HL-60 (cell line): ENCODE results near the gene TTC17.

ENCODE experiments used
- DNase-seq, 2 experiments: peaks; one replicate each; pipeline ENCODE4 v3.0.0-alpha.2; 2010 to 2020; ENCODE audit warnings: low read depth in 1 of 2, low spot score in 1 of 2
- H3K27ac ChIP-seq: fragments of 250-450 bp; sonication (Bioruptor Pico); replicated peaks from 2 replicates; pipeline ENCODE4 v1.5.1; 2020; ENCODE audit warnings: mild to moderate bottlenecking, moderate library complexity
- H3K27me3 ChIP-seq: fragments of 250-450 bp; sonication (Bioruptor Pico); 2 replicates; pipeline ENCODE4 v1.5.1; 2021; ENCODE audit warnings: mild to moderate bottlenecking, moderate library complexity; ENCODE audit not compliant: insufficient read depth, poor library complexity, severe bottlenecking
- H3K4me3 ChIP-seq: replicated peaks from 2 replicates; pipeline ENCODE4 v1.5.1; 2011; ENCODE audit warnings: mild to moderate bottlenecking, control low read depth, low read length; ENCODE audit not compliant: insufficient read depth
- CTCF ChIP-seq: IDR thresholded peaks from one replicate; pipeline ENCODE4 v1.5.1; 2011; ENCODE audit warnings: low read length, control low read depth, inconsistent platforms; ENCODE audit not compliant: insufficient read depth
- GABPA ChIP-seq: IDR thresholded peaks from 2 replicates; pipeline ENCODE4 v1.6.1; 2012; ENCODE audit warnings: low read depth
- POLR2AphosphoS5 ChIP-seq: IDR thresholded peaks from 2 replicates; pipeline ENCODE4 v1.6.1; 2012; ENCODE audit warnings: low read depth
- REST ChIP-seq: IDR thresholded peaks from 2 replicates; pipeline ENCODE4 v1.6.1; 2012; ENCODE audit warnings: low read depth; ENCODE audit not compliant: insufficient replicate concordance
- SPI1 ChIP-seq: IDR thresholded peaks from 2 replicates; pipeline ENCODE4 v1.6.1; 2012; ENCODE audit warnings: low read depth, mild to moderate bottlenecking, borderline replicate concordance

TTC17 gene

GRCh38 chr11:43377389-43377788 is 18.7 kb downstream of the TTC17 start:
- TF ChIP-seq GABPA (no peak), REST (no peak)
- H3K4me3 ChIP-seq = no peak overlapping the region
- no peak for DNase-seq
- H3K27ac ChIP-seq = no peak overlapping the region
- no peaks in the 10 kb centered on the region for H3K27me3 ChIP-seq

GRCh38 chr11:43378897-43379296 is 20.2 kb downstream of the TTC17 start:
- Histone ChIP-seq H3K27ac (no peak overlapping the region), H3K27me3 (no peaks in the 10 kb centered on the region), H3K4me3 (no peak overlapping the region)
- DNase-seq = no peak
- TF ChIP-seq GABPA = no peak
- TF ChIP-seq CTCF = no peak
- no peak for TF ChIP-seq SPI1
- no peak for TF ChIP-seq REST

GRCh38 chr11:43381802-43382201 is 23.1 kb downstream of the TTC17 start:
- Histone ChIP-seq H3K27me3 (no peaks in the 10 kb centered on the region), H3K4me3 (no peak overlapping the region), H3K27ac (no peak overlapping the region)
- DNase-seq = no peak
- no peak for TF ChIP-seq CTCF
- TF ChIP-seq SPI1 = no peak
- TF ChIP-seq POLR2AphosphoS5 = no peak
- TF ChIP-seq REST = no peak
- no peak for TF ChIP-seq GABPA

DNA sequence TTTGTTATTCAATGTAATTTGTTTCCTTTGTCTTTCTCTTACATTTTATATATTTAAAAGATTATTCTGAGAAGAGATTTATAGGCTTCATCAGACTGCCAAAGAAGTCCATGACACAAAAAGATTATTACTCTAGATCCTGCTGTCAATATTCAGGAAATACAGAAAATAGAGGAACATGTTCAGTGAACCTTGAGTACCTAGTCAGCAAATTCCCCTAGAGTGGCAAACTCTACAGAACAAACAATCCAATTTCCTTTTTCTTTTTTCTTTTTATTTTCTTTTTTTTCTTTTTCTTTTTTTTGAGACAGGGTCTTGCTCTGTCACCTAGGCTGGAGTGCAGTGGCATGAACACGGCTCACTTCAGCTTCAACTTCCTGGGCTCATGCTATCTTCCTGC is 23.9 kb downstream of the TTC17 start:
- Histone ChIP-seq H3K27ac (no peak overlapping the region), H3K4me3 (no peak overlapping the region)

More for the DNA sequence above, 23.9 kb downstream of the TTC17 start:
- TF ChIP-seq CTCF = no peak
- no peak for TF ChIP-seq SPI1
- no peak for TF ChIP-seq POLR2AphosphoS5
- TF ChIP-seq GABPA = no peak
- no peak for TF ChIP-seq REST
- no peak for DNase-seq
- no peaks in the 10 kb centered on the region for H3K27me3 ChIP-seq
